ENCODE measurements around the gene DYRK1A. TPM values are rescaled to one million over a fixed set of nuclear protein-coding genes. Genes with fewer than 3 reads are reported as not detected.

Gene DYRK1A
- total RNA-seq, 5 donors from 2014 or later (not counting 1 experiment from before 2014, with no cell fraction given) = 113 to 149 (median 115) TPM

GRCh38 chr21:37530901-37531351 lies 164.4 kb downstream of the DYRK1A start:
- Mint-ChIP-seq H3K27ac (no peak overlapping the region), H3K27me3 (peaks cover 33 to 50% of the 10 kb centered on the region in 2 donors), H3K4me3 (no peak overlapping the region), H3K36me3 (no peaks in the 10 kb centered on the region), H3K9me3 (no peaks in the 10 kb centered on the region), H3K4me1 (peaks cover 0 to 5% (median 0%) of the 10 kb centered on the region in 3 donors)
- Histone ChIP-seq H3K27ac (ENCODE audit: low read length) (no peak overlapping the region), H3K9me3 (no peaks in the 10 kb centered on the region), H3K36me3 (ENCODE audit: control insufficient read depth in 2 of 2, extremely low read depth in 1 of 2, insufficient read depth in 1 of 2, low read length in 1 of 2) (no peaks in the 10 kb centered on the region), H3K4me1 (ENCODE audit: control insufficient read depth in 1 of 2, extremely low read depth in 1 of 2, insufficient read depth in 2 of 2, low read length in 2 of 2) (no peaks in the 10 kb centered on the region), H3K4me3 (ENCODE audit: control insufficient read depth in 1 of 2, extremely low read depth in 1 of 2, low read length in 1 of 2) (no peak overlapping the region), H3K27me3 (replicated peaks in 1 of 2; ENCODE audit: control insufficient read depth in 2 of 2, extremely low read depth in 1 of 2, insufficient read depth in 2 of 2, low read length in 1 of 2) (peaks cover 0 to 37% of the 10 kb centered on the region in 2 experiments)
- ChIA-PET CTCF (no interaction called here), POLR2A (no interaction called here)
- DNase-seq (no peak), ATAC-seq (replicated peaks in 1 of 4) (no peak)
- WGBS (ENCODE audit: insufficient coverage) = 63% methylated on average over 8 of the region's 13 CpGs

GRCh38 chr21:37531431-37531932 lies 164.9 kb downstream of the DYRK1A start:
- Mint-ChIP-seq H3K4me3 (no peak overlapping the region), H3K27me3 (peaks cover 37 to 55% of the 10 kb centered on the region in 2 donors), H3K9me3 (peaks cover under 1 to 3% (median 2%) of the 10 kb centered on the region in 3 donors), H3K4me1 (peaks cover 0 to 5% (median 0%) of the 10 kb centered on the region in 3 donors), H3K27ac (no peak overlapping the region), H3K36me3 (peaks cover 1% of the 10 kb centered on the region)
- no peak for ATAC-seq (replicated peaks in 1 of 4)
- H3K36me3 ChIP-seq (ENCODE audit: control insufficient read depth in 2 of 2, extremely low read depth in 1 of 2, insufficient read depth in 1 of 2, low read length in 1 of 2) = no peaks in the 10 kb centered on the region
- WGBS (ENCODE audit: insufficient coverage) = 59% methylated on average over 9 of the region's 13 CpGs
- H3K4me3 ChIP-seq (ENCODE audit: control insufficient read depth in 1 of 2, extremely low read depth in 1 of 2, low read length in 1 of 2) = no peak overlapping the region
- H3K9me3 ChIP-seq = no peaks in the 10 kb centered on the region
- CTCF ChIA-PET = no interaction called here
- H3K27me3 ChIP-seq (replicated peaks in 1 of 2; ENCODE audit: control insufficient read depth in 2 of 2, extremely low read depth in 1 of 2, insufficient read depth in 2 of 2, low read length in 1 of 2) = peaks cover 0 to 37% of the 10 kb centered on the region in 2 experiments
- no peak overlapping the region for H3K27ac ChIP-seq (ENCODE audit: low read length)
- POLR2A ChIA-PET = no interaction called here
- H3K4me1 ChIP-seq (ENCODE audit: control insufficient read depth in 1 of 2, extremely low read depth in 1 of 2, insufficient read depth in 2 of 2, low read length in 2 of 2) = no peaks in the 10 kb centered on the region
- no peak for DNase-seq

- ATAC-seq (replicated peaks in 1 of 4) = peak in 1 of 4 experiments; percentile 29
- no peaks in the 10 kb centered on the region for H3K36me3 ChIP-seq (ENCODE audit: control insufficient read depth in 2 of 2, extremely low read depth in 1 of 2, insufficient read depth in 1 of 2, low read length in 1 of 2)
Measured at GRCh38 chr21:37532868-37533780, 166.6 kb downstream of the DYRK1A start.

GRCh38 chr21:37534431-37534830 lies 167.9 kb downstream of the DYRK1A start:
- POLR2A ChIA-PET = no interaction called here
- Histone ChIP-seq H3K27ac (ENCODE audit: low read length) (no peak overlapping the region), H3K27me3 (replicated peaks in 1 of 2; ENCODE audit: control insufficient read depth in 2 of 2, extremely low read depth in 1 of 2, insufficient read depth in 2 of 2, low read length in 1 of 2) (peaks cover 0 to 38% of the 10 kb centered on the region in 2 experiments), H3K9me3 (no peaks in the 10 kb centered on the region), H3K4me1 (ENCODE audit: control insufficient read depth in 1 of 2, extremely low read depth in 1 of 2, insufficient read depth in 2 of 2, low read length in 2 of 2) (no peaks in the 10 kb centered on the region), H3K4me3 (ENCODE audit: control insufficient read depth in 1 of 2, extremely low read depth in 1 of 2, low read length in 1 of 2) (no peak overlapping the region), H3K36me3 (ENCODE audit: control insufficient read depth in 2 of 2, extremely low read depth in 1 of 2, insufficient read depth in 1 of 2, low read length in 1 of 2) (no peaks in the 10 kb centered on the region)
- DNase-seq = no peak
- Mint-ChIP-seq H3K36me3 (peaks cover 8% of the 10 kb centered on the region), H3K9me3 (peaks cover 6 to 17% (median 6%) of the 10 kb centered on the region in 3 donors), H3K4me1 (peaks cover 0 to 4% (median 0%) of the 10 kb centered on the region in 3 donors), H3K4me3 (no peak overlapping the region), H3K27ac (no peak overlapping the region), H3K27me3 (peaks cover 49 to 64% of the 10 kb centered on the region in 2 donors)
- CTCF ChIA-PET = interaction anchor here in 1 of 2 donors (0.7 kb wide), 1 partner anchor 54 kb away, joined by 3 read pairs; no protein-coding TSS in a partner anchor
- no peak for ATAC-seq (replicated peaks in 1 of 4)
- WGBS (ENCODE audit: insufficient coverage) = 97% methylated on average over 3 of the region's 3 CpGs

More at GRCh38 chr21:37532868-37533780, 166.6 kb downstream of the DYRK1A start:
- H3K4me1 ChIP-seq (ENCODE audit: control insufficient read depth in 1 of 2, extremely low read depth in 1 of 2, insufficient read depth in 2 of 2, low read length in 2 of 2) = no peaks in the 10 kb centered on the region
- Mint-ChIP-seq H3K27ac (no peak overlapping the region), H3K9me3 (peaks cover 6 to 9% (median 6%) of the 10 kb centered on the region in 3 donors), H3K4me1 (peaks cover 0 to 5% (median 0%) of the 10 kb centered on the region in 3 donors), H3K36me3 (peaks cover 8% of the 10 kb centered on the region), H3K27me3 (peaks cover 44 to 65% of the 10 kb centered on the region in 2 donors), H3K4me3 (no peak overlapping the region)
- POLR2A ChIA-PET = no interaction called here
- DNase-seq = no peak
- no peaks in the 10 kb centered on the region for H3K9me3 ChIP-seq
- no peak overlapping the region for H3K4me3 ChIP-seq (ENCODE audit: control insufficient read depth in 1 of 2, extremely low read depth in 1 of 2, low read length in 1 of 2)
- H3K27ac ChIP-seq (ENCODE audit: low read length) = no peak overlapping the region
- WGBS (ENCODE audit: insufficient coverage) = 53% methylated on average over 13 of the region's 20 CpGs
- CTCF ChIA-PET = no interaction called here
- H3K27me3 ChIP-seq (replicated peaks in 1 of 2; ENCODE audit: control insufficient read depth in 2 of 2, extremely low read depth in 1 of 2, insufficient read depth in 2 of 2, low read length in 1 of 2) = peaks cover 0 to 41% of the 10 kb centered on the region in 2 experiments

- no peak overlapping the region for H3K4me3 ChIP-seq (ENCODE audit: control insufficient read depth in 1 of 2, extremely low read depth in 1 of 2, low read length in 1 of 2)
- no peaks in the 10 kb centered on the region for H3K4me1 ChIP-seq (ENCODE audit: control insufficient read depth in 1 of 2, extremely low read depth in 1 of 2, insufficient read depth in 2 of 2, low read length in 2 of 2)
- Mint-ChIP-seq H3K4me3 (no peak overlapping the region), H3K36me3 (peaks cover 8% of the 10 kb centered on the region), H3K27ac (no peak overlapping the region), H3K27me3 (peaks cover 49 to 61% of the 10 kb centered on the region in 2 donors), H3K9me3 (peaks cover 6 to 17% (median 6%) of the 10 kb centered on the region in 3 donors), H3K4me1 (no peaks in the 10 kb centered on the region)
- no peak overlapping the region for H3K27ac ChIP-seq (ENCODE audit: low read length)
- ChIA-PET CTCF (interaction anchor here in 1 of 2 donors (0.7 kb wide), 1 partner anchor 55 kb away, joined by 3 read pairs; no protein-coding TSS in a partner anchor), POLR2A (no interaction called here)
- 89% methylated on average over 1 of the region's 3 CpGs for WGBS (ENCODE audit: insufficient coverage)
- peaks cover 0 to 34% of the 10 kb centered on the region in 2 experiments for H3K27me3 ChIP-seq (replicated peaks in 1 of 2; ENCODE audit: control insufficient read depth in 2 of 2, extremely low read depth in 1 of 2, insufficient read depth in 2 of 2, low read length in 1 of 2)
- ATAC-seq (replicated peaks in 1 of 4) = no peak
- H3K36me3 ChIP-seq (ENCODE audit: control insufficient read depth in 2 of 2, extremely low read depth in 1 of 2, insufficient read depth in 1 of 2, low read length in 1 of 2) = no peaks in the 10 kb centered on the region
- no peaks in the 10 kb centered on the region for H3K9me3 ChIP-seq
- DNase-seq = no peak
Measured at GRCh38 chr21:37535130-37535529, 168.6 kb downstream of the DYRK1A start.

GRCh38 chr21:37535672-37536071 lies 169.1 kb downstream of the DYRK1A start:
- Histone ChIP-seq H3K27me3 (replicated peaks in 1 of 2; ENCODE audit: control insufficient read depth in 2 of 2, extremely low read depth in 1 of 2, insufficient read depth in 2 of 2, low read length in 1 of 2) (peaks cover 0 to 32% of the 10 kb centered on the region in 2 experiments), H3K27ac (ENCODE audit: low read length) (no peak overlapping the region), H3K36me3 (ENCODE audit: control insufficient read depth in 2 of 2, extremely low read depth in 1 of 2, insufficient read depth in 1 of 2, low read length in 1 of 2) (no peaks in the 10 kb centered on the region), H3K4me1 (ENCODE audit: control insufficient read depth in 1 of 2, extremely low read depth in 1 of 2, insufficient read depth in 2 of 2, low read length in 2 of 2) (no peaks in the 10 kb centered on the region), H3K9me3 (no peaks in the 10 kb centered on the region), H3K4me3 (ENCODE audit: control insufficient read depth in 1 of 2, extremely low read depth in 1 of 2, low read length in 1 of 2) (no peak overlapping the region)
- ChIA-PET CTCF (no interaction called here), POLR2A (no interaction called here)
- Mint-ChIP-seq H3K36me3 (peaks cover 8% of the 10 kb centered on the region), H3K27me3 (peaks cover 49 to 55% of the 10 kb centered on the region in 2 donors), H3K27ac (no peak overlapping the region), H3K4me3 (no peak overlapping the region), H3K9me3 (peaks cover 6 to 17% (median 6%) of the 10 kb centered on the region in 3 donors), H3K4me1 (no peaks in the 10 kb centered on the region)
- DNase-seq (no peak), ATAC-seq (replicated peaks in 1 of 4) (no peak)
- 87% methylated on average over 3 of the region's 7 CpGs for WGBS (ENCODE audit: insufficient coverage)
